Activated CD4-positive, CD25-positive, alpha-beta regulatory T cell treated with anti-CD3 and anti-CD28 coated beads, Interleukin-2, amount 50 U/mL, for 16 hours (primary cell): ENCODE results near the gene ZNF462.
"Not testable (repeated sequence)": the region's sequence is repeated elsewhere in the genome, so short reads cannot be mapped to it uniquely, and the experiment has no call there.

Experiments used
- DNase-seq: peaks from one replicate; pipeline ENCODE4 v3.0.0-alpha.2; 2020; ENCODE audit warnings: low read depth, low spot score

Gene ZNF462

GRCh38 chr9:106889061-106889590, 26.2 kb downstream of the ZNF462 start:
- DNase-seq: no peak

- no peak for DNase-seq
Observed at GRCh38 chr9:106890608-106891007, 27.6 kb downstream of the ZNF462 start.

GRCh38 chr9:106891286-106891685, 28.3 kb downstream of the ZNF462 start:
- DNase-seq: no peak

- DNase-seq: no peak
Observed at GRCh38 chr9:106892632-106893031, 29.7 kb downstream of the ZNF462 start.

- DNase-seq: no peak
Observed at GRCh38 chr9:106893088-106893487, 30.1 kb downstream of the ZNF462 start.

GRCh38 chr9:106896695-106897094, 33.7 kb downstream of the ZNF462 start:
- no peak for DNase-seq

GRCh38 chr9:106897236-106897635, 34.3 kb downstream of the ZNF462 start:
- DNase-seq: no peak

GRCh38 chr9:106897751-106898150, 34.8 kb downstream of the ZNF462 start:
- no peak for DNase-seq

GRCh38 chr9:106900523-106900922, 37.6 kb downstream of the ZNF462 start:
- not testable (repeated sequence) for DNase-seq

- DNase-seq: no peak
Observed at GRCh38 chr9:106906129-106906528, 43.2 kb downstream of the ZNF462 start.

- no peak for DNase-seq
Observed at GRCh38 chr9:106911951-106912350, 49.0 kb downstream of the ZNF462 start.

GRCh38 chr9:106913276-106913675, 50.3 kb downstream of the ZNF462 start:
- DNase-seq: no peak

- DNase-seq: no peak
Observed at GRCh38 chr9:106915851-106916250, 52.9 kb downstream of the ZNF462 start.

- no peak for DNase-seq
Observed at GRCh38 chr9:106916466-106917235, 53.7 kb downstream of the ZNF462 start.

GRCh38 chr9:106918825-106919509, 56.0 kb downstream of the ZNF462 start:
- DNase-seq: no peak

- no peak for DNase-seq
Observed at GRCh38 chr9:106920091-106920490, 57.1 kb downstream of the ZNF462 start.

- no peak for DNase-seq
Observed at GRCh38 chr9:106920701-106921283, 57.8 kb downstream of the ZNF462 start.

- DNase-seq: no peak
Observed at GRCh38 chr9:106921341-106921899, 58.5 kb downstream of the ZNF462 start.

GRCh38 chr9:106922026-106922425, 59.1 kb downstream of the ZNF462 start:
- no peak for DNase-seq

- no peak for DNase-seq
Observed at GRCh38 chr9:106925392-106925791, 62.4 kb downstream of the ZNF462 start.

GRCh38 chr9:106927916-106928315, 65.0 kb downstream of the ZNF462 start:
- no peak for DNase-seq

GRCh38 chr9:106928350-106928749, 65.4 kb downstream of the ZNF462 start:
- DNase-seq: no peak
